Stomach (tissue), 9 donors: ENCODE measurements around the gene EFCAB10. TPM values are rescaled to one million over a fixed set of nuclear protein-coding genes. Genes with fewer than 3 reads are reported as not detected.

Source experiments
- DNase-seq, 2 donors: peaks; one replicate each; pipeline versions ENCODE4 v3.0.0 to v3.0.0-alpha.2; 2013 to 2019
- H3K27ac ChIP-seq, 5 donors: fragments of 200-600 bp in 4 of 5; sonication (generic) in 4 of 5; one replicate each; pipeline ENCODE4 v1.5.1; 2013 to 2019; ENCODE audit warnings: mild to moderate bottlenecking in 1 of 5, moderate library complexity in 1 of 5
- H3K27me3 ChIP-seq, 3 donors: fragments of 200-600 bp; sonication (generic); one replicate each; pipeline ENCODE4 v1.5.1; 2017 to 2019; ENCODE audit warnings: mixed run types in 1 of 3
- H3K36me3 ChIP-seq, 4 donors: fragments of 200-600 bp; sonication (generic); 1 replicate in 3 of 4; 2 replicates in 1 of 4; pipeline ENCODE4 v1.5.1; 2016 to 2019
- H3K4me1 ChIP-seq, 4 donors: fragments of 200-600 bp; sonication (generic); one replicate each; pipeline ENCODE4 v1.5.1; 2016 to 2019
- H3K4me3 ChIP-seq, 4 donors: fragments of 200-600 bp; sonication (generic) in 3 of 4; one replicate each; pipeline ENCODE4 v1.5.1; 2016 to 2019; ENCODE audit warnings: mild to moderate bottlenecking in 1 of 4
- H3K9me3 ChIP-seq, 4 donors: fragments of 200-600 bp; sonication (generic); one replicate each; pipeline ENCODE4 v1.5.1; 2016 to 2019
- EP300 ChIP-seq: sonication (generic); formaldehyde crosslinking; IDR thresholded peaks from one replicate; pipeline ENCODE4 v1.6.1; 2017; ENCODE audit warnings: antibody characterized with exemption
- POLR2A ChIP-seq, 4 donors: fragments of 450-650 bp; IDR thresholded peaks; one replicate each; pipeline ENCODE4 v1.6.1; 2016; ENCODE audit warnings: antibody characterized with exemption in 4 of 4, control low read depth in 2 of 4, mild to moderate bottlenecking in 1 of 4, moderate library complexity in 1 of 4
- POLR2AphosphoS5 ChIP-seq, 3 donors: sonication (generic); formaldehyde crosslinking; IDR thresholded peaks; one replicate each; pipeline ENCODE4 v1.6.1; 2016; ENCODE audit warnings: antibody characterized with exemption in 3 of 3
- WGBS, 5 donors: extraction: QIAGEN DNeasy Blood & Tissue Kit in 3 of 5; methylation state at CpG; one replicate each; pipeline versions ENCODE4 v1.1.5 to v1.1.7; 2013 to 2018; 5-methylcytosine and 5-hydroxymethylcytosine counted together
- intact Hi-C: fragments of 100-400 bp; cut with DNase I; formaldehyde crosslinking; loops from one replicate; pipeline ENCODE4 v1.15.1; 2023; ENCODE audit warnings: low total_unique reads
- polyA plus RNA-seq, 3 donors: library from polyadenylated mRNA; stranded (reverse); fragments of 200-250 nt; gene quantifications; one replicate each; pipeline ENCODE4 v1.2.3, GENCODE V29; 2013
- total RNA-seq, 5 donors: library from RNA; depleted of rRNA; stranded (reverse); fragments of >200 nt; gene quantifications; one replicate each; pipeline versions ENCODE4 v1.1.0 to v1.2.3, GENCODE V29; 2014 to 2016
- TF ChIP-seq, protein P1 (sequence below), 7 experiments: fragments of 450-650 bp in 4 of 7; fragments of 200-600 bp in 3 of 7; sonication (generic) in 3 of 7; IDR thresholded peaks; one replicate each; pipeline ENCODE4 v1.5.1; 2016 to 2019; ENCODE audit warnings: antibody characterized with exemption in 7 of 7, control low read depth in 2 of 7, mild to moderate bottlenecking in 1 of 7
- donor health status: healthy with polysubstance abuse.
- donor health status: Bipolar disorder and iron deficiency.
- donor health status: healthy.

The EFCAB10 gene
- total and polyA plus RNA-seq, 8 donors, result 1.5 TPM; not detected in 7

DNA sequence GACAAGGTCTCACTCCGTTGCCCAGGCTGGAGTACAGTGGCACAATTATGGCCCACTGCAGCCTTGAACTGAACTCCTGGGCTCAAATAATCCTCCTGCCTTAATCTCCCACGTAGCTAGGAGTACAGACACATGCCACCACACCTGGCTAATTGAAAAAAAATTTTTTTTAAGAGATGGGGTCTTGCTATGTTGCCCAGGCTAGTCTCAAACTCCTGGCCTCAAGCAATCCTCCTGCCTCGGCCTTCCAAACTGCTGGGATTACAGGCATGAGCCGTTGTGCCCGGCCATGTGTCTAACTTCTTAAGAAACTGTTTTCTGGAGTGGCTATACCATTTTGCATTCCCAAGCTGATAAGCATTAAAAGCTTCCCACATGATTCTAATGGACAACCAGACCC is 9.5 kb upstream of the EFCAB10 start:
- Histone ChIP-seq H3K4me1 (peaks cover 0 to 10% (median 0%) of the 10 kb centered on the region in 4 donors), H3K27me3 (no peaks in the 10 kb centered on the region), H3K4me3 (no peak overlapping the region), H3K27ac (no peak overlapping the region), H3K36me3 (no peaks in the 10 kb centered on the region), H3K9me3 (no peaks in the 10 kb centered on the region)
- intact Hi-C loops, result no loop called here
- no peak for DNase-seq
- TF ChIP-seq, protein P1, sequence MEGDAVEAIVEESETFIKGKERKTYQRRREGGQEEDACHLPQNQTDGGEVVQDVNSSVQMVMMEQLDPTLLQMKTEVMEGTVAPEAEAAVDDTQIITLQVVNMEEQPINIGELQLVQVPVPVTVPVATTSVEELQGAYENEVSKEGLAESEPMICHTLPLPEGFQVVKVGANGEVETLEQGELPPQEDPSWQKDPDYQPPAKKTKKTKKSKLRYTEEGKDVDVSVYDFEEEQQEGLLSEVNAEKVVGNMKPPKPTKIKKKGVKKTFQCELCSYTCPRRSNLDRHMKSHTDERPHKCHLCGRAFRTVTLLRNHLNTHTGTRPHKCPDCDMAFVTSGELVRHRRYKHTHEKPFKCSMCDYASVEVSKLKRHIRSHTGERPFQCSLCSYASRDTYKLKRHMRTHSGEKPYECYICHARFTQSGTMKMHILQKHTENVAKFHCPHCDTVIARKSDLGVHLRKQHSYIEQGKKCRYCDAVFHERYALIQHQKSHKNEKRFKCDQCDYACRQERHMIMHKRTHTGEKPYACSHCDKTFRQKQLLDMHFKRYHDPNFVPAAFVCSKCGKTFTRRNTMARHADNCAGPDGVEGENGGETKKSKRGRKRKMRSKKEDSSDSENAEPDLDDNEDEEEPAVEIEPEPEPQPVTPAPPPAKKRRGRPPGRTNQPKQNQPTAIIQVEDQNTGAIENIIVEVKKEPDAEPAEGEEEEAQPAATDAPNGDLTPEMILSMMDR (IDR thresholded peaks at IDR 0.05), result no peak
- no peak for TF ChIP-seq EP300
- TF ChIP-seq POLR2AphosphoS5 (IDR thresholded peaks at IDR 0.05), result no peak
- no peak for TF ChIP-seq POLR2A (IDR thresholded peaks at IDR 0.05)
- WGBS, 5 donors, result 81 to 89% (median 84%) methylated on average over 5 of the region's 5 CpGs

DNA sequence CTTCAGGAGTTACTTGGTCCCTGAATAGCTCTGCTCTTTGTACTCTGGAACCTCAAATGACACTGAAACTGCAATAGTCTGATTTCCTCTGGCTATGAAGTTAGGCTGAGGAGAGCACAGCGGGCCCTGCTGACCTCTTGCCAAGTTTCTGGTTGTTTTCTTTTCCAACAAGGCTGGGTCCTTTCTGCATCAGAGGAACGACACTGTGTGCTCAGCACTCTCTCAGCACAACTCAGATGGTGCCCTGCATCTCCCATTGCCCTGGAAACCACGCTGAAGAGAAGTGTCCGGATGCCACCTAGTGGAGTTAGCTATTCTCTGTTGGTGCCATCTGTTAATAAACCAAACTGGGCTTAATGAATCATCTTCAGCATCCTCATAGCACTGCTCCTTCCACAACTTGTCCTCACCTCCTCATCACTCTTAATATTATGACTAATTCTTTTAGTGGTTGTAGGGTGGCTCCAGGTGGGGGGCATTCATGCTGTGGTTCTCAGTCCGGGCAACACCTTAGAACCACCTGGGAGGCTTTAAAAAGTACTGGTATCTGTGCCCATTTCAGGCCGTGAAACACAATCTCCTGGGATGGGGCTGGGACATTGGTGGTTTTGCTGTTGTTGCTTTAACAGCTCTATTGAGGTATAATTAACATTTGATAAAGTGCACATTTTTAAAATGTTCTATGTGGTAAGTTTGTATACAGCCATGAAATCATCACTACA is 8.2 kb upstream of the EFCAB10 start:
- peak; percentile 40 to 87 for DNase-seq
- WGBS, 5 donors, result 27 to 31% (median 28%) methylated on average over 6 of the region's 6 CpGs
- Histone ChIP-seq H3K4me3 (no peak overlapping the region), H3K27me3 (no peaks in the 10 kb centered on the region), H3K4me1 (peaks cover 0 to 10% (median 0%) of the 10 kb centered on the region in 4 donors), H3K9me3 (peaks cover 0 to 4% (median 0%) of the 10 kb centered on the region in 4 donors), H3K36me3 (no peaks in the 10 kb centered on the region), H3K27ac (peak overlapping the region in 1 of 5 donors; percentile 13)
- intact Hi-C loops, result no loop called here
- TF ChIP-seq POLR2AphosphoS5 (IDR thresholded peaks at IDR 0.05) (peak in 1 of 3 donors; percentile 37), EP300 (no peak), POLR2A (IDR thresholded peaks at IDR 0.05) (no peak)
- TF ChIP-seq, protein P1 (IDR thresholded peaks at IDR 0.05), result peak in 5 of 7 experiments; percentile 9 to 40 (median 24)

DNA sequence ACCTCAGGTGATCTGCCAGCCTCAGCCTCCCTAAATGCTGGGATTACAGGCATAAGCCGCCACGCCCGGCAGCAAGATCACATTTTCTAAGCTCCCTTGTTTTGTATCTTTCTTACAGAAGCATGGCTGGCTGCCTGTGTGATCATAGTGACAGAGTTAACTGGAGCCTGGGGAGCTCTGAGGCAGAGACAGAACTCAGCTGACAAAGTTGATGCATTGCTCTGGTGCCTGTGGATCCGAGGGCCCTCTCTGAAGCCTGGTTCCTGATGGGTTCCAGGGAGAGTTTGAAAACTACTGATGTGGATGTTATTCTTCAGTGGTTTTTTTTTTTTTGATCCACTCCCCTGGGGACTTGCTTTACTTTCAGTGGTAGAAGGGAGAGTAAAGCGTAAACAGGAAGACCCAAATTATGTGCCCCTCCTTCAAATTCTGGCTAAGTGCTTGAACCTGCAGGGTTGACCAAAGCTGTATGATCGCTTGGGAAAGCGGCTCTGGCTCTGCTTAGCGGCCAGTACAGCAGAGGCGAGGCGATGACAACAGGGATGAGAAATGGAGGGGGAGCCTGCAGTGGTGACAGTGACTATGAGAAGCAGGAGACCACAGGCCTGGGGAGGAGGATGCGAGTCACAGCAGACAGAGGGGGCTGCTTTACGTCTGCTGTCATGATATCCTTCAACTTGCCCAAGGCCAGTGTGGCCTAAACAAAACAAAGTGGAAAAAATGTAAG is 6.8 kb upstream of the EFCAB10 start:
- DNase-seq, result peak in 1 of 2 donors; percentile 30

More for the DNA sequence above, 6.8 kb upstream of the EFCAB10 start:
- WGBS, 5 donors, result 75 to 84% (median 83%) methylated on average over 12 of the region's 12 CpGs
- H3K9me3 ChIP-seq, result peaks cover 0 to 18% (median 0%) of the 10 kb centered on the region in 4 donors
- no peak overlapping the region for H3K27ac ChIP-seq
- no peaks in the 10 kb centered on the region for H3K27me3 ChIP-seq
- peaks cover 0 to 10% (median 0%) of the 10 kb centered on the region in 4 donors for H3K4me1 ChIP-seq
- intact Hi-C loops, result no loop called here
- no peak overlapping the region for H3K4me3 ChIP-seq
- TF ChIP-seq POLR2A (IDR thresholded peaks at IDR 0.05), result no peak
- no peak for TF ChIP-seq POLR2AphosphoS5 (IDR thresholded peaks at IDR 0.05)
- no peak for TF ChIP-seq EP300
- TF ChIP-seq, protein P1 (IDR thresholded peaks at IDR 0.05), result no peak
- H3K36me3 ChIP-seq, result no peaks in the 10 kb centered on the region
